Endothelial cell (in vitro differentiated cells): ENCODE measurements around the gene FARS2. TPM values are rescaled to one million over a fixed set of nuclear protein-coding genes. Genes with fewer than 3 reads are reported as not detected.
A peak's percentile ranks its signal among the peaks of the same experiment; 100 is the strongest.
"Not testable (repeated sequence)": the region's sequence is repeated elsewhere in the genome, so short reads cannot be mapped to it uniquely, and the experiment has no call there.

Source experiments
- DNase-seq: peaks from one replicate; pipeline ENCODE4 v3.0.0; 2021; ENCODE audit warnings: low spot score
- H3K27ac Mint-ChIP-seq: one replicate; pipeline ENCODE4 v1.8.0; 2021; ENCODE audit warnings: mixed read lengths, inconsistent platforms; ENCODE audit not compliant: unreplicated experiment
- H3K27me3 Mint-ChIP-seq: one replicate; pipeline ENCODE4 v1.8.0; 2021; ENCODE audit warnings: mild to moderate bottlenecking, moderate library complexity, mixed read lengths, inconsistent platforms; ENCODE audit not compliant: unreplicated experiment
- H3K36me3 Mint-ChIP-seq: one replicate; pipeline ENCODE4 v1.8.0; 2021; ENCODE audit warnings: mild to moderate bottlenecking, low read depth, mixed read lengths, inconsistent platforms; ENCODE audit not compliant: unreplicated experiment
- H3K4me1 Mint-ChIP-seq: one replicate; pipeline ENCODE4 v1.8.0; 2021; ENCODE audit warnings: mild to moderate bottlenecking, mixed read lengths, inconsistent platforms; ENCODE audit not compliant: unreplicated experiment
- H3K4me3 Mint-ChIP-seq: one replicate; pipeline ENCODE4 v1.8.0; 2021; ENCODE audit warnings: mild to moderate bottlenecking, mixed read lengths, inconsistent platforms; ENCODE audit not compliant: unreplicated experiment
- H3K9me3 Mint-ChIP-seq: one replicate; pipeline ENCODE4 v1.8.0; 2021; ENCODE audit warnings: mixed read lengths, inconsistent platforms; ENCODE audit not compliant: unreplicated experiment
- total RNA-seq: library from RNA; stranded (reverse); fragmentation: NEBNext Ultra II Directional; extraction: Animal tissue kit (Norgen Biotek cat#: 25700); gene quantifications from one replicate; pipeline ENCODE4 v1.2.1, GENCODE V29; 2021; ENCODE audit not compliant: unreplicated experiment
- TF ChIP-seq, protein P1 (sequence below): fragments of 200-600 bp; sonication (generic); IDR thresholded peaks from one replicate; pipeline ENCODE4 v1.5.0; 2021; ENCODE audit warnings: antibody characterized with exemption; ENCODE audit not compliant: unreplicated experiment

The FARS2 gene
- total RNA-seq, 1 donor from 2014 or later = 17.8 TPM

DNA sequence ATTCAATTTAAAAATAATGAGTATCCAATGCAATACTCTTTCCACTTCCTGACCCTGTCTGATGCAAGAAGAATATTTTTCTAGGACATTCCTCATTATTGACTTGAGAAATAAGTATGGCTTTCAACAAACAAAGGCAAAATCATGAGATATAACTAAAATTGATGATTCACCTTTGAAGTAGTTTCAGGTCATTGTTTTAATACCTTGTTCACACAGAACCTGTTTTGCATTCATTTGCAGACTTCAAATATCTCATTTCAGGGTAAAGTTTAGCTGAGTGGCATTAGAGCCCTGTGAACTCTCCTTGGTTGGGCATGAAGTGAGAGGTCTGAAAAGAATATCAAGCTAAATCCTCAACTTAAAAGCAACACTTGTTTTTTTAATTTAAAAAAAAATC lies 436.2 kb downstream of the FARS2 start:
- H3K36me3 Mint-ChIP-seq = peaks cover 3% of the 10 kb centered on the region
- H3K27me3 Mint-ChIP-seq = no peaks in the 10 kb centered on the region
- H3K27ac Mint-ChIP-seq = no peak overlapping the region
- H3K4me1 Mint-ChIP-seq = no peaks in the 10 kb centered on the region
- H3K4me3 Mint-ChIP-seq = no peak overlapping the region
- no peaks in the 10 kb centered on the region for H3K9me3 Mint-ChIP-seq
- no peak for DNase-seq
- TF ChIP-seq, protein P1, sequence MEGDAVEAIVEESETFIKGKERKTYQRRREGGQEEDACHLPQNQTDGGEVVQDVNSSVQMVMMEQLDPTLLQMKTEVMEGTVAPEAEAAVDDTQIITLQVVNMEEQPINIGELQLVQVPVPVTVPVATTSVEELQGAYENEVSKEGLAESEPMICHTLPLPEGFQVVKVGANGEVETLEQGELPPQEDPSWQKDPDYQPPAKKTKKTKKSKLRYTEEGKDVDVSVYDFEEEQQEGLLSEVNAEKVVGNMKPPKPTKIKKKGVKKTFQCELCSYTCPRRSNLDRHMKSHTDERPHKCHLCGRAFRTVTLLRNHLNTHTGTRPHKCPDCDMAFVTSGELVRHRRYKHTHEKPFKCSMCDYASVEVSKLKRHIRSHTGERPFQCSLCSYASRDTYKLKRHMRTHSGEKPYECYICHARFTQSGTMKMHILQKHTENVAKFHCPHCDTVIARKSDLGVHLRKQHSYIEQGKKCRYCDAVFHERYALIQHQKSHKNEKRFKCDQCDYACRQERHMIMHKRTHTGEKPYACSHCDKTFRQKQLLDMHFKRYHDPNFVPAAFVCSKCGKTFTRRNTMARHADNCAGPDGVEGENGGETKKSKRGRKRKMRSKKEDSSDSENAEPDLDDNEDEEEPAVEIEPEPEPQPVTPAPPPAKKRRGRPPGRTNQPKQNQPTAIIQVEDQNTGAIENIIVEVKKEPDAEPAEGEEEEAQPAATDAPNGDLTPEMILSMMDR = no peak

DNA sequence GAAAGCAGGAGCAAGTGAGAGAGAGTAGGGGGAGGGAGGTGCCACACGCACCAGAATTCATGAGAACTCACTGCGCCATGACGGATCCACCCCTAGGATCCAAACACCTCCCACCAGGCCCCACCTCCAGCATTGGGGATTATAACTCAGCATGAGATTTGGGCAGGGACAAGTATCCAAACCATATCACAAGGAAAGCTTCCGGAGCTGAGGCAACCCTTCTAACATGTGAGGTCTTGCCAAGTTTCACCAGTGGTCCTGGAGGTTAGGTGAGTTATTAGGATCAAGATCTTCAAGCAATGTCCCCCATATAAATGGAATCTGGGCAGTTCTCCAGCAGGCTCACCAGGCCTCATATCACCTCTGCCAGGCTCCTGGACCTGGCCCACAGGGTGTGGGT lies 437.0 kb downstream of the FARS2 start:
- H3K36me3 Mint-ChIP-seq = no peaks in the 10 kb centered on the region
- H3K4me1 Mint-ChIP-seq = no peaks in the 10 kb centered on the region
- DNase-seq = no peak
- no peaks in the 10 kb centered on the region for H3K9me3 Mint-ChIP-seq
- H3K27me3 Mint-ChIP-seq = no peaks in the 10 kb centered on the region
- peak overlapping the region; percentile 16 for H3K4me3 Mint-ChIP-seq
- TF ChIP-seq, protein P1 = no peak
- no peak overlapping the region for H3K27ac Mint-ChIP-seq

DNA sequence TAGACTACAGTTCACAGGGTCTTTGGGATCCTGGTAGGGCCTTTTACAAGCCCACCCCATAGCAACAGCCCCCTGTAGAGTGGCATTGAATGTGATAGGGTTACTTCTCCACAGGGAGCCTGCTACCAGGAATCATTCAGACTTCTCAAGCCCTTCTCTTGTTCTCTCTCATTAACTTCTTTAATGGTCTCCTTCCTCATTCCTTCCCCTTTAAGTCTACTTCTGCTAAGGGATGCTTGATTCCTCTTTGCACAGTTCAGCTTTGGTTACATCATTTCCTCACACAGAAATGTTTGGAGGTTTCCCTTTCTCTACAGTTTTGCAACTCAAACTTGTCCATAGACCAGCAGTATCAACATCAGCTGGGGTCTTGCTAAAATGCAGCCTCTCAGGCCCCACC lies 437.8 kb downstream of the FARS2 start:
- DNase-seq, H3K9me3 Mint-ChIP-seq, H3K27ac Mint-ChIP-seq, H3K4me1 Mint-ChIP-seq, H3K27me3 Mint-ChIP-seq, H3K36me3 Mint-ChIP-seq, H3K4me3 Mint-ChIP-seq: not testable (repeated sequence)

DNA sequence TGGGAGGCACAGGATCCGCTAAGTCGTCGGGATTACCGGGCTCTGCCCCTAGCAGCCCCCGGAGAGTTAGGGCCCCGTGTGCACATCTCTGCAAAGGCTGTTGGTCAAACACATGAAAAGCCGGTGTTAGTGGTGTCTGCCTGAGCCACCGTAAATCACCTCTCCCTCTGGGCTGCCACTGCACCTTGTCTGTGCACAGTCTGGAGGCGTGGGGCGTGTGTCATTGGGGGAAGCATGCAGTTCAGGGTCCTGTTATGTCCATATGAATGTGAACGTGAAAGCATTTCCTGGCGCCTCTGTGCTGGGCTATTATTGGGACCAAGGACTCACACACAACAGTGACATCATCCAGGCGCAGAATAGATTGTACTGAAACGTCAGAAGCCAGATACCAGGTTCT lies 439.9 kb downstream of the FARS2 start:
- peaks cover 2% of the 10 kb centered on the region for H3K4me1 Mint-ChIP-seq
- TF ChIP-seq, protein P1 = no peak
- no peak overlapping the region for H3K4me3 Mint-ChIP-seq
- no peaks in the 10 kb centered on the region for H3K27me3 Mint-ChIP-seq
- no peak for DNase-seq
- H3K9me3 Mint-ChIP-seq = no peaks in the 10 kb centered on the region
- no peak overlapping the region for H3K27ac Mint-ChIP-seq
- no peaks in the 10 kb centered on the region for H3K36me3 Mint-ChIP-seq

DNA sequence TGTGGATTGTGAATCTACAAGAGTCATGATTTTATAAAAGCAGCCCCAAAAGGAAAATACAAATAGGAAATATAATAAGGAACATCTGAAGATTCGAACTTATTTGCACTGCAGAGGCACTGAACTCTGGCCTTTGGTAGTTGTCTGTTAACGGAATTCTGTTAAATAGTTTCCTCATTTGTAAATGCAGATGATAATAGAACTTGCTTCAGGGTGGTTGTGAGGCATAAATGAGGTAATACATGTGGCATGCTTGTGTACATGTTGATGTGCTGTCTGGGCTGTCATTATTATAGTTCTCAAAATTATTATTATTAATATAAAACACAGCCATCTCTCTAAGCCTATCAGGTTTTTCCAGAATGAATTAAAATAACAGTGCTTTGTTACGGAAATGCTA lies 443.4 kb downstream of the FARS2 start:
- Mint-ChIP-seq H3K36me3 (no peaks in the 10 kb centered on the region), H3K4me3 (no peak overlapping the region)

More for the DNA sequence above, 443.4 kb downstream of the FARS2 start:
- TF ChIP-seq, protein P1 = no peak
- peaks cover 5% of the 10 kb centered on the region for H3K27me3 Mint-ChIP-seq
- DNase-seq = no peak
- H3K9me3 Mint-ChIP-seq = no peaks in the 10 kb centered on the region
- H3K4me1 Mint-ChIP-seq = peaks cover 2% of the 10 kb centered on the region
- H3K27ac Mint-ChIP-seq = no peak overlapping the region
